Uterus (tissue), 4 donors: ENCODE results near the gene ADH6. TPM values are rescaled to one million over a fixed set of nuclear protein-coding genes. Genes with fewer than 3 reads are reported as not detected.

ENCODE experiments used
- DNase-seq, 2 donors: peaks; one replicate each; pipeline ENCODE4 v3.0.0-alpha.2; 2019 to 2020
- H3K27ac ChIP-seq, 2 donors: fragments of 200-600 bp; sonication (generic); 1 replicate in 1 of 2; 2 replicates in 1 of 2; pipeline ENCODE4 v1.5.1; 2016 to 2018
- H3K27me3 ChIP-seq, 2 donors: fragments of 200-600 bp; sonication (generic); one replicate each; pipeline ENCODE4 v1.5.1; 2018 to 2019; ENCODE audit warnings: control low read depth in 1 of 2
- H3K36me3 ChIP-seq, 2 donors: fragments of 200-600 bp; sonication (generic); one replicate each; pipeline ENCODE4 v1.5.1; 2019; ENCODE audit warnings: control low read depth in 1 of 2
- H3K4me1 ChIP-seq, 2 donors: fragments of 200-600 bp; sonication (generic); one replicate each; pipeline ENCODE4 v1.5.1; 2018 to 2019; ENCODE audit warnings: control low read depth in 1 of 2
- H3K4me3 ChIP-seq, 2 donors: fragments of 200-600 bp; sonication (generic); 1 replicate in 1 of 2; 2 replicates in 1 of 2; pipeline ENCODE4 v1.5.1; 2018 to 2019; ENCODE audit warnings: mild to moderate bottlenecking in 1 of 2
- H3K9me3 ChIP-seq, 2 donors: fragments of 200-600 bp; sonication (generic); one replicate each; pipeline ENCODE4 v1.5.1; 2019; ENCODE audit warnings: control low read depth in 1 of 2
- POLR2A ChIP-seq, 2 donors: fragments of 450-650 bp; IDR thresholded peaks; one replicate each; pipeline ENCODE4 v1.6.1; 2016; ENCODE audit warnings: antibody characterized with exemption in 2 of 2, mild to moderate bottlenecking in 1 of 2, moderate library complexity in 1 of 2
- intact Hi-C: fragments of 100-400 bp; cut with DNase I; formaldehyde crosslinking; loops from one replicate; pipeline ENCODE4 v1.15.1; 2023; ENCODE audit warnings: low total_unique reads
- total RNA-seq, 4 donors: library from RNA; depleted of rRNA in 3 of 4; stranded (reverse); fragments of >200 nt in 3 of 4; gene quantifications; one replicate each; pipeline versions ENCODE4 v1.1.0 to v1.2.4, GENCODE V29; 2014 to 2023
- TF ChIP-seq, protein P1 (sequence below), 4 experiments: fragments of 200-600 bp in 2 of 4; fragments of 450-650 bp in 2 of 4; sonication (generic) in 2 of 4; IDR thresholded peaks; one replicate each; pipeline ENCODE4 v1.5.1; 2016 to 2019; ENCODE audit warnings: antibody characterized with exemption in 4 of 4, mild to moderate bottlenecking in 2 of 4, moderate library complexity in 1 of 4
- donor health status: DM: yes; HTN: yes; CAD: no.

Gene ADH6
- total RNA-seq, 4 donors from 2014 or later, result 3.4 TPM; not detected in 3

DNA sequence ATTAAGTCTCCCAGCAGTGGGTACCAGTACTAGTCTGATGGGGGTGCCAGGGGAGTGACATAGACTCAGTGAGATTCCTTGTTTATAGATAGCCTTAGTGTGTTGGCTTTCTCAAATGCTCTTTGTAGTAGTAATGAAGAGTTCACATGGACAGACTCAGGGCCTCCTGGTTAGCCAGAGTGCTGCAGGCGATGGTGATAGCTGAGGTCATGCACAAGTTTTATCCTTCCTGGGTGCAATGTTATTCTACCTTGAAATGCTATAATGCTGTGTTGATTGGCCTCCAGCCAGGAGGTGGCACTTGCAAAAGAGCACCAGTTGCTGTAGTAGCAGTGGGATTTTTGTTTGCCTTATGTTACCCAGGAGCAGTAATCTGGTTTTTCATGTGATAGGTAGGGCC is 39.4 kb downstream of the ADH6 start:
- no peak for DNase-seq
- peak overlapping the region in 1 of 2 donors; percentile 65 for H3K27ac ChIP-seq
- H3K4me3 ChIP-seq, result no peak overlapping the region
- no peaks in the 10 kb centered on the region for H3K27me3 ChIP-seq
- H3K36me3 ChIP-seq, result no peaks in the 10 kb centered on the region
- no peaks in the 10 kb centered on the region for H3K4me1 ChIP-seq
- TF ChIP-seq, protein P1, sequence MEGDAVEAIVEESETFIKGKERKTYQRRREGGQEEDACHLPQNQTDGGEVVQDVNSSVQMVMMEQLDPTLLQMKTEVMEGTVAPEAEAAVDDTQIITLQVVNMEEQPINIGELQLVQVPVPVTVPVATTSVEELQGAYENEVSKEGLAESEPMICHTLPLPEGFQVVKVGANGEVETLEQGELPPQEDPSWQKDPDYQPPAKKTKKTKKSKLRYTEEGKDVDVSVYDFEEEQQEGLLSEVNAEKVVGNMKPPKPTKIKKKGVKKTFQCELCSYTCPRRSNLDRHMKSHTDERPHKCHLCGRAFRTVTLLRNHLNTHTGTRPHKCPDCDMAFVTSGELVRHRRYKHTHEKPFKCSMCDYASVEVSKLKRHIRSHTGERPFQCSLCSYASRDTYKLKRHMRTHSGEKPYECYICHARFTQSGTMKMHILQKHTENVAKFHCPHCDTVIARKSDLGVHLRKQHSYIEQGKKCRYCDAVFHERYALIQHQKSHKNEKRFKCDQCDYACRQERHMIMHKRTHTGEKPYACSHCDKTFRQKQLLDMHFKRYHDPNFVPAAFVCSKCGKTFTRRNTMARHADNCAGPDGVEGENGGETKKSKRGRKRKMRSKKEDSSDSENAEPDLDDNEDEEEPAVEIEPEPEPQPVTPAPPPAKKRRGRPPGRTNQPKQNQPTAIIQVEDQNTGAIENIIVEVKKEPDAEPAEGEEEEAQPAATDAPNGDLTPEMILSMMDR (IDR thresholded peaks at IDR 0.05), result no peak
- no peak for TF ChIP-seq POLR2A (IDR thresholded peaks at IDR 0.05)
- peaks cover 0 to 7% of the 10 kb centered on the region in 2 donors for H3K9me3 ChIP-seq
- intact Hi-C loops, result no loop called here

DNA sequence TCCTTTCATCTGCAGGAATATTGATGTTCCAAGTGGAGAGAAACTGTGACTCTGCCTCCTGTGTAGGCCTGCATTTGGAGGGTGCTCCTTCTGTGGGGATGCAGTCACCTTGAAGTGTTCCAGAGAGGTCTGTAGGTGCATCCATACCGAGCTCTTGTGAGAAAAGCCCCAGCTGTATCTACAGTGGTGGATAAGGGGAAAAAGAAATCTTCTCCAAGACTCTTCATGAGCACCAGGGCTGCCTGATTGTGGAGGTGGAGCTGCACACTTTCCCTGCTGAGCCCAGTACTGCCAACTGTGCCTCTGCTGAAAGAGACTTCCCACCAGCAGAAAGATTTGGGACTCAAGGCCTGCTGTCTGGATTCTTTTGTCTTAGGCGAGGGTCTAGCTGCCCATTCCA is 39.9 kb downstream of the ADH6 start:
- Histone ChIP-seq H3K27me3 (no peaks in the 10 kb centered on the region), H3K4me1 (no peaks in the 10 kb centered on the region), H3K36me3 (no peaks in the 10 kb centered on the region), H3K27ac (no peak overlapping the region), H3K4me3 (no peak overlapping the region), H3K9me3 (peaks cover 0 to 7% of the 10 kb centered on the region in 2 donors)
- intact Hi-C loops, result no loop called here
- TF ChIP-seq, protein P1 (IDR thresholded peaks at IDR 0.05), result no peak
- no peak for TF ChIP-seq POLR2A (IDR thresholded peaks at IDR 0.05)
- DNase-seq, result no peak

DNA sequence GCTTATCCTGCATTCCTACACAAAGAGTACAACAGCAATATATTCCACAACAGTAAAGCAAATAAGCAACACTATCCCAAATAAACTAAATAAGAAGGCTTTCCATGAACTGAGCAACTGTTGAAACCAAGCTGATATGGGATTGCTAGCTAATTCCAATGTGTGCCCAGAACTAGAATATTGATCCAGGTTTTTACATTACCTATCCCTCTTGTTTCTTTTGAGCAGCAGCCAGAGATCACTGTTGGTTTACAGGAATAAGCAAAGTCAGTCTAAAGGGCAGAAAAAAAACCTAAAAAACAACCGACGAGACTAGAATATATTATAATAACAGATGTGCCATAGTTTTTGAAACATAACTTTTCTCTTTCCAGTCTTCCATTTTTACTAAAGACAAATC is 52.5 kb downstream of the ADH6 start:
- no peaks in the 10 kb centered on the region for H3K27me3 ChIP-seq
- H3K9me3 ChIP-seq, result no peaks in the 10 kb centered on the region
- TF ChIP-seq, protein P1 (IDR thresholded peaks at IDR 0.05), result no peak
- TF ChIP-seq POLR2A (IDR thresholded peaks at IDR 0.05), result no peak
- no peaks in the 10 kb centered on the region for H3K4me1 ChIP-seq
- no peaks in the 10 kb centered on the region for H3K36me3 ChIP-seq
- intact Hi-C loops, result no loop called here
- DNase-seq, result no peak
- H3K27ac ChIP-seq, result no peak overlapping the region
- H3K4me3 ChIP-seq, result no peak overlapping the region

DNA sequence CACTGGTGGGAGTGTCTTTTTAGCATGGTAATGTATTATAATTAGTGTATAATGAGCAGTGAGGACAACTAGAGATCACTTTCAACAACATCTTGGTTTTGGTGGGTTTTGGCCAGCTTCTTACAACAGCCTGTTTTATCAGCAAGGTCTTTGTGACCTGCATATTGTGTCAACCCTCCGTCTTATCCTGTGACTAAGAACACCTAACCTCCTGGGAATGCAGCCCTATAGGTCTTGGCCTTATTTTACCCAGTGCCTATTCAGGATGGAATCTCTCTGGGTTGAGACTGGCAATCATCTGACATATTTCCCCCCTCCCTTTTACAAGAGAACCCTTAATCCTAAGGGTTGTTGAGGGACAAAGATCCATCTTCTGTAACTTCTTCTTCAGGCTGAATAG is 53.1 kb downstream of the ADH6 start:
- intact Hi-C loops, result no loop called here
- no peak for DNase-seq
- Histone ChIP-seq H3K4me1 (no peaks in the 10 kb centered on the region), H3K27ac (no peak overlapping the region), H3K36me3 (no peaks in the 10 kb centered on the region), H3K4me3 (no peak overlapping the region), H3K9me3 (no peaks in the 10 kb centered on the region), H3K27me3 (no peaks in the 10 kb centered on the region)
- no peak for TF ChIP-seq POLR2A (IDR thresholded peaks at IDR 0.05)
- TF ChIP-seq, protein P1 (IDR thresholded peaks at IDR 0.05), result no peak

DNA sequence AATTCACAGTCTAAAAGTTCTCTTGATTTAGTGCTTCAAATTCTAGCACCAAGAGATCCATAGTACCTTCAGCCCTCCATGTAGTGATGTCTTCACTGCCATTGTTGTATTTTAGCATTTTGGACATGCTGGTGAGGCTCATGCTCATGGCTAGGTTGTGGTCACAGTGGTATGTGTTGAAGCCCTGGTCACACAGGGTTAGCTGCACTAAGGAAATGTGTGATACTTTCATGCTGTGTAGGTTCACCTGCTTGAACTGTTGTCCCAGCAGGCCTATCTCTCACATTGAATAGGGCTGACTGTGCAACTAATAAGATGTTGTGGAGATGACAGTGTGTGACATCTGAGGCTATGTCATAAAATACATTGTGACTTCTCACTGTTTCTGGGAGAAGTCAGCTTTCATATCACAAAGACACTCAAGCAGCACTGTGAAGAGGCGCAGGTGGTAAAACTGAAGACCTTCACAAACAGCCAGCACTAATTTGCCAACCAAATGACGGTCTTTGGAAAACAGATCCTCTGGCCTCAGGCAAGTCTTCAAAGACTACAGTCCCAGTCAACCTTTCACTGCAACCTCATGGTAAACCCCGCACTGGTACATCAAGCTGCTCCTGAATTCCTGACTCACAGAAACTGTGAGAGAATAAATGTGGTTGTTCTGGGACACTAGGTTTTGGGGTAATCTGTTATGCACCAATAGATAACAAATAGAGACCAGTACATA is 57.5 kb downstream of the ADH6 start:
- H3K36me3 ChIP-seq, result no peaks in the 10 kb centered on the region
- DNase-seq, result no peak
- H3K9me3 ChIP-seq, result no peaks in the 10 kb centered on the region
- H3K4me3 ChIP-seq, result no peak overlapping the region
- no peaks in the 10 kb centered on the region for H3K27me3 ChIP-seq
- no peak for TF ChIP-seq POLR2A (IDR thresholded peaks at IDR 0.05)
- TF ChIP-seq, protein P1 (IDR thresholded peaks at IDR 0.05), result no peak
- no peaks in the 10 kb centered on the region for H3K4me1 ChIP-seq
- intact Hi-C loops, result no loop called here
- H3K27ac ChIP-seq, result no peak overlapping the region
